OCI-LY7 (cell line): Measurements from ENCODE around the gene SLC16A13. TPM values are rescaled to one million over a fixed set of nuclear protein-coding genes. Genes with fewer than 3 reads are reported as not detected.

ENCODE experiments used
- BruUV-seq: library from RNA; stranded (reverse); fragments of 400-500 nt; replicated peaks from 2 replicates; lab custom pipeline; 2021; lab: Mats Ljungman, UMichigan
- CTCF ChIA-PET: fragments of 300-600 bp; sonication (Branson Sonifier 250); formaldehyde crosslinking; loops from one replicate; lab custom pipeline; 2022; ENCODE audit warnings: antibody characterized with exemption; ENCODE audit not compliant: unreplicated experiment; lab: Charles Lee
- POLR2A ChIA-PET: fragments of 300-600 bp; sonication (Branson Sonifier 250); formaldehyde crosslinking; loops from one replicate; lab custom pipeline; 2022; ENCODE audit warnings: antibody characterized with exemption; lab: Charles Lee
- DNase-seq: peaks from one replicate; pipeline ENCODE4 v3.0.0-alpha.2; 2015; ENCODE audit warnings: low spot score
- H2AFZ ChIP-seq: fragments of 200-600 bp; sonication (generic), shearing (Covaris generic); 2 replicates; pipeline ENCODE4 v1.6.1; 2014; ENCODE audit warnings: mild to moderate bottlenecking, antibody characterized with exemption, low read length, moderate library complexity
- H3K27ac ChIP-seq: fragments of 200-600 bp; sonication (generic); 2 replicates; pipeline ENCODE4 v1.5.1; 2014; ENCODE audit warnings: mixed run types, low read depth, mild to moderate bottlenecking, moderate library complexity, low read length, inconsistent platforms; ENCODE audit not compliant: poor library complexity, severe bottlenecking
- H3K36me3 ChIP-seq: fragments of 200-600 bp; sonication (generic); 2 replicates; pipeline ENCODE4 v1.6.1; 2014; ENCODE audit warnings: mild to moderate bottlenecking, antibody characterized with exemption, low read length, moderate library complexity, mixed read lengths; ENCODE audit not compliant: insufficient read depth
- H3K4me1 ChIP-seq: fragments of 200-600 bp; sonication (generic); 2 replicates; pipeline ENCODE4 v1.5.1; 2014; ENCODE audit warnings: mild to moderate bottlenecking, low read length; ENCODE audit not compliant: insufficient read depth, poor library complexity, severe bottlenecking
- H3K4me2 ChIP-seq: fragments of 200-600 bp; sonication (generic); 2 replicates; pipeline ENCODE4 v1.6.1; 2014; ENCODE audit warnings: mild to moderate bottlenecking, low read length
- H3K4me3 ChIP-seq: fragments of 200-600 bp; sonication (generic); 2 replicates; pipeline ENCODE4 v1.5.1; 2014; ENCODE audit warnings: mild to moderate bottlenecking, low read depth, low read length; ENCODE audit not compliant: poor library complexity, severe bottlenecking
- H3K79me2 ChIP-seq: fragments of 200-600 bp; sonication (generic); 2 replicates; pipeline ENCODE4 v1.6.1; 2016; ENCODE audit warnings: low read depth, mild to moderate bottlenecking, low read length, moderate library complexity, mixed read lengths; ENCODE audit not compliant: insufficient read depth
- H3K9me2 ChIP-seq: fragments of 200-600 bp; sonication (generic); 2 replicates; pipeline ENCODE4 v1.6.1; 2016; ENCODE audit warnings: mild to moderate bottlenecking, low read length, mixed read lengths; ENCODE audit not compliant: insufficient read depth
- H3K9me3 ChIP-seq: fragments of 200-600 bp; sonication (generic); 2 replicates; pipeline ENCODE4 v1.6.1; 2014; ENCODE audit warnings: mild to moderate bottlenecking, mixed run types, low read length, mixed read lengths
- H4K20me1 ChIP-seq: fragments of 200-600 bp; sonication (generic); 2 replicates; pipeline ENCODE4 v1.6.1; 2014; ENCODE audit warnings: mild to moderate bottlenecking, antibody characterized with exemption, low read length, moderate library complexity, mixed read lengths; ENCODE audit not compliant: insufficient read depth
- CTCF ChIP-seq: fragments of 200-600 bp; sonication (generic); conservative IDR thresholded peaks from 2 replicates; pipeline ENCODE4 v1.5.1; 2014; ENCODE audit warnings: mild to moderate bottlenecking, antibody characterized with exemption, low read length, moderate library complexity, mixed read lengths
- EZH2phosphoT487 ChIP-seq: fragments of 200-600 bp; sonication (generic); IDR thresholded peaks from 2 replicates; pipeline ENCODE4 v1.6.1; 2018; ENCODE audit warnings: low read depth, borderline replicate concordance, mild to moderate bottlenecking, mixed run types, antibody characterized with exemption, low read length, moderate library complexity, mixed read lengths
- intact Hi-C: fragments of 100-400 bp; cut with micrococcal nuclease; formaldehyde crosslinking; loops from one replicate; pipeline ENCODE4 v1.10.0; 2022; ENCODE audit not compliant: unreplicated experiment
- total RNA-seq, 2 experiments: library from RNA; depleted of rRNA in 1 of 2; stranded (reverse); fragments of >200 nt in 1 of 2; shearing (Covaris generic) in 1 of 2; gene quantifications; 2 replicates each; pipeline ENCODE4 v1.2.3, GENCODE V29; 2014 to 2022

SLC16A13 gene
- total RNA-seq, 2 experiments from 2014 or later, result 2.8 to 22.5 TPM

GRCh38 chr17:7063518-7064094 is 27.8 kb downstream of the SLC16A13 start:
- H3K4me2 ChIP-seq, result no peak overlapping the region
- no peak overlapping the region for H2AFZ ChIP-seq
- H3K27ac ChIP-seq, result no peak overlapping the region
- H3K79me2 ChIP-seq, result no peaks in the 10 kb centered on the region
- H4K20me1 ChIP-seq, result no peaks in the 10 kb centered on the region
- intact Hi-C loops, result no loop called here
- TF ChIP-seq EZH2phosphoT487, result no peak
- no peak for TF ChIP-seq CTCF
- 0 out of 2 replicates have a peak, but pooled peaks cover 6% of the 10 kb centered on the region for H3K9me3 ChIP-seq
- no peak overlapping the region for H3K4me3 ChIP-seq
- BruUV-seq, result no TSS peak
- no peaks in the 10 kb centered on the region for H3K36me3 ChIP-seq
- H3K4me1 ChIP-seq, result no peaks in the 10 kb centered on the region
- no peak for DNase-seq
- ChIA-PET POLR2A (interaction anchor here (0.6 kb wide), 1 partner anchor 30 kb away, joined by 4 read pairs; no protein-coding TSS in a partner anchor), CTCF (interaction anchor here (0.6 kb wide), 1 partner anchor 369 kb away, joined by 3 read pairs; no protein-coding TSS in a partner anchor)
- H3K9me2 ChIP-seq, result no peaks in the 10 kb centered on the region

- Histone ChIP-seq H4K20me1 (no peaks in the 10 kb centered on the region), H3K4me2 (no peak overlapping the region), H3K36me3 (no peaks in the 10 kb centered on the region), H3K9me3 (0 out of 2 replicates have a peak, but pooled peaks cover 6% of the 10 kb centered on the region), H3K27ac (no peak overlapping the region), H2AFZ (no peak overlapping the region), H3K9me2 (no peaks in the 10 kb centered on the region), H3K4me1 (no peaks in the 10 kb centered on the region), H3K79me2 (no peaks in the 10 kb centered on the region), H3K4me3 (no peak overlapping the region)
- no peak for TF ChIP-seq CTCF
- no peak for TF ChIP-seq EZH2phosphoT487
- POLR2A ChIA-PET, result interaction anchor here (0.6 kb wide), 1 partner anchor 23 kb away, joined by 3 read pairs; no protein-coding TSS in a partner anchor
- no peak for DNase-seq
- BruUV-seq, result no TSS peak
- intact Hi-C loops, result no loop called here
- CTCF ChIA-PET, result no interaction called here
These were observed 28.4 kb downstream of the SLC16A13 start for GRCh38 chr17:7064261-7064660.

- Histone ChIP-seq H3K4me1 (no peaks in the 10 kb centered on the region), H3K4me3 (no peak overlapping the region), H3K4me2 (no peak overlapping the region), H3K27ac (no peak overlapping the region), H3K79me2 (no peaks in the 10 kb centered on the region), H4K20me1 (no peaks in the 10 kb centered on the region), H3K9me3 (0 out of 2 replicates have a peak, but pooled peaks cover 6% of the 10 kb centered on the region), H2AFZ (no peak overlapping the region), H3K36me3 (no peaks in the 10 kb centered on the region), H3K9me2 (no peaks in the 10 kb centered on the region)
- POLR2A ChIA-PET, result no interaction called here
- BruUV-seq, result no TSS peak
- no peak for DNase-seq
- intact Hi-C loops, result no loop called here
- CTCF ChIA-PET, result no interaction called here
- TF ChIP-seq EZH2phosphoT487, result no peak
- no peak for TF ChIP-seq CTCF
These were observed 31.4 kb downstream of the SLC16A13 start for GRCh38 chr17:7067198-7067597.
